Mesenchymal stem cell (in vitro differentiated cells and primary cell): ENCODE data around the gene NHLRC1.

ENCODE experiments used
- DNase-seq: peaks from one replicate; pipeline ENCODE4 v3.0.0-alpha.2; 2013
- H2AFZ ChIP-seq: one replicate; pipeline ENCODE4 v1.6.1; 2013; ENCODE audit warnings: low read depth, mild to moderate bottlenecking, control low read depth, inconsistent platforms, low read length, moderate library complexity
- H2AK5ac ChIP-seq: 2 replicates; pipeline ENCODE4 v1.6.1; 2013; ENCODE audit warnings: low read length, moderate library complexity, mild to moderate bottlenecking, inconsistent platforms; ENCODE audit not compliant: severe bottlenecking
- H2BK120ac ChIP-seq: one replicate; pipeline ENCODE4 v1.6.1; 2013; ENCODE audit warnings: low read depth, mild to moderate bottlenecking, inconsistent platforms, low read length, moderate library complexity
- H2BK12ac ChIP-seq, 2 experiments: one replicate each; pipeline ENCODE4 v1.6.1; 2013; ENCODE audit warnings: inconsistent platforms in 2 of 2, low read length in 2 of 2, mild to moderate bottlenecking in 2 of 2, moderate library complexity in 2 of 2, control low read depth in 1 of 2
- H2BK15ac ChIP-seq: one replicate; pipeline ENCODE4 v1.6.1; 2013; ENCODE audit warnings: mild to moderate bottlenecking, low read depth, inconsistent platforms; ENCODE audit not compliant: poor library complexity, severe bottlenecking
- H2BK5ac ChIP-seq: 2 replicates; pipeline ENCODE4 v1.6.1; 2013; ENCODE audit warnings: low read depth, mild to moderate bottlenecking, low read length, control low read depth, inconsistent platforms; ENCODE audit not compliant: poor library complexity, severe bottlenecking
- H3K14ac ChIP-seq, 2 experiments: one replicate each; pipeline ENCODE4 v1.6.1; 2013; ENCODE audit warnings: inconsistent platforms in 2 of 2, low read length in 2 of 2, control low read depth in 1 of 2, mild to moderate bottlenecking in 1 of 2, moderate library complexity in 1 of 2
- H3K18ac ChIP-seq, 2 experiments: one replicate each; pipeline ENCODE4 v1.6.1; 2013; ENCODE audit warnings: inconsistent platforms in 2 of 2, low read length in 2 of 2, control low read depth in 1 of 2, low read depth in 1 of 2, mild to moderate bottlenecking in 1 of 2
- H3K23ac ChIP-seq, 2 experiments: one replicate each; pipeline ENCODE4 v1.6.1; 2013; ENCODE audit warnings: inconsistent platforms in 2 of 2, low read length in 2 of 2, mild to moderate bottlenecking in 2 of 2, moderate library complexity in 2 of 2, control low read depth in 1 of 2
- H3K27ac ChIP-seq: 2 replicates; pipeline ENCODE4 v1.5.1; 2013; ENCODE audit warnings: mild to moderate bottlenecking, moderate library complexity, low read length, control low read depth, inconsistent platforms; ENCODE audit not compliant: poor library complexity, severe bottlenecking
- H3K27me3 ChIP-seq, 2 experiments: 2 replicates each; pipeline versions ENCODE4 v1.6.1 to v1.7.0; 2013; ENCODE audit warnings: low read length in 2 of 2, mild to moderate bottlenecking in 2 of 2, moderate library complexity in 2 of 2, control low read depth in 1 of 2, inconsistent platforms in 1 of 2; ENCODE audit not compliant: control insufficient read depth in 1 of 2, insufficient read depth in 1 of 2
- H3K36me3 ChIP-seq, 2 experiments: 2 replicates each; pipeline versions ENCODE4 v1.6.1 to v1.7.0; 2013; ENCODE audit warnings: low read length in 2 of 2, control low read depth in 1 of 2, inconsistent platforms in 1 of 2, low read depth in 1 of 2, mild to moderate bottlenecking in 1 of 2; ENCODE audit not compliant: insufficient read depth in 2 of 2, control insufficient read depth in 1 of 2
- H3K4ac ChIP-seq, 2 experiments: one replicate each; pipeline ENCODE4 v1.6.1; 2013; ENCODE audit warnings: inconsistent platforms in 2 of 2, low read length in 2 of 2, mild to moderate bottlenecking in 2 of 2, moderate library complexity in 2 of 2, control low read depth in 1 of 2, low read depth in 1 of 2
- H3K4me1 ChIP-seq: 2 replicates; pipeline ENCODE4 v1.6.1; 2013; ENCODE audit warnings: low read depth, low read length, control low read depth; ENCODE audit not compliant: control insufficient read depth, insufficient read depth
- H3K4me2 ChIP-seq: 2 replicates; pipeline ENCODE4 v1.6.1; 2013; ENCODE audit warnings: low read length, mild to moderate bottlenecking, inconsistent platforms; ENCODE audit not compliant: poor library complexity, severe bottlenecking
- H3K4me3 ChIP-seq, 2 experiments: 2 replicates each; pipeline versions ENCODE4 v1.5.1 to v1.7.0; 2013; ENCODE audit warnings: low read length in 2 of 2, mild to moderate bottlenecking in 2 of 2, control low read depth in 1 of 2, low read depth in 1 of 2; ENCODE audit not compliant: insufficient read depth in 1 of 2
- H3K79me1 ChIP-seq: replicated peaks from 2 replicates; pipeline ENCODE4 v1.6.1; 2013; ENCODE audit warnings: mild to moderate bottlenecking, control low read depth, low read length, inconsistent platforms; ENCODE audit not compliant: poor library complexity, severe bottlenecking
- H3K9ac ChIP-seq: 2 replicates; pipeline ENCODE4 v1.7.0; 2013; ENCODE audit warnings: mild to moderate bottlenecking, low read length, moderate library complexity
- H3K9me3 ChIP-seq: 2 replicates; pipeline ENCODE4 v1.7.0; 2013; ENCODE audit warnings: mild to moderate bottlenecking, low read length; ENCODE audit not compliant: control insufficient read depth
- H4K8ac ChIP-seq: one replicate; pipeline ENCODE4 v1.6.1; 2013; ENCODE audit warnings: inconsistent platforms, mild to moderate bottlenecking, low read length, moderate library complexity
- H4K91ac ChIP-seq: one replicate; pipeline ENCODE4 v1.6.1; 2013; ENCODE audit warnings: mild to moderate bottlenecking, low read length, inconsistent platforms
- WGBS: methylation state at CpG from one replicate; pipeline ENCODE4 v1.1.7; 2013; ENCODE audit warnings: mixed read lengths; 5-methylcytosine and 5-hydroxymethylcytosine counted together

NHLRC1 gene

DNA sequence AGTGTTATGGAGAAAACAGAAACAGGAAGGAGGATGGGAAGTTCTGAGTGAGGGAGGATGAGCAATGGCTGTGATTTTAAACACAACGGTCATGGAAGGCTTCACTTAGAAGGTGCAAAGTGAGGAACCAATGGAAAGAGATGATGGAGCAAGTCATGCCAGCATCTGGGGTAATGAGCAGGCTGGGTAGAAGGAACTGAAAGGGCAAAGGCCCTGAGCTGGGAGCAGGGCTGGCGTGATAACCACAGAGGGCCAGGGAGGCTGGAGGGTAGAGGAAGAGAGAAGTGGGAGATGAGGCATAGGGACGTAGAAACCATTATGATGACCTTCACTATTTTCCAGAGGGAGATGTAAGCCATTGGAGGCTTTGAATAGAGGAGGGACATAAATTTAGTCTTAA, 43.6 kb downstream of the NHLRC1 start:
- H2BK12ac ChIP-seq = no peak overlapping the region
- H4K8ac ChIP-seq = peak overlapping the region; percentile 4
- no peak overlapping the region for H3K23ac ChIP-seq
- no peaks in the 10 kb centered on the region for H3K27me3 ChIP-seq
- no peak overlapping the region for H3K4me3 ChIP-seq
- H3K36me3 ChIP-seq = no peaks in the 10 kb centered on the region
- no peaks in the 10 kb centered on the region for H3K4me1 ChIP-seq
- no peak overlapping the region for H3K18ac ChIP-seq
- no peak overlapping the region for H2BK15ac ChIP-seq
- no peak overlapping the region for H2AK5ac ChIP-seq
- no peaks in the 10 kb centered on the region for H3K9me3 ChIP-seq
- no peak overlapping the region for H2AFZ ChIP-seq
- no peak overlapping the region for H3K4me2 ChIP-seq
- H4K91ac ChIP-seq = no peak overlapping the region
- no peak overlapping the region for H2BK5ac ChIP-seq
- no peak overlapping the region for H2BK120ac ChIP-seq
- H3K4ac ChIP-seq = no peak overlapping the region
- no peaks in the 10 kb centered on the region for H3K79me1 ChIP-seq
- DNase-seq = no peak
- no peak overlapping the region for H3K9ac ChIP-seq
- H3K14ac ChIP-seq = peak overlapping the region in 1 of 2 experiments; percentile 70
- H3K27ac ChIP-seq = no peak overlapping the region
- WGBS = 86% methylated on average over 3 of the region's 3 CpGs

DNA sequence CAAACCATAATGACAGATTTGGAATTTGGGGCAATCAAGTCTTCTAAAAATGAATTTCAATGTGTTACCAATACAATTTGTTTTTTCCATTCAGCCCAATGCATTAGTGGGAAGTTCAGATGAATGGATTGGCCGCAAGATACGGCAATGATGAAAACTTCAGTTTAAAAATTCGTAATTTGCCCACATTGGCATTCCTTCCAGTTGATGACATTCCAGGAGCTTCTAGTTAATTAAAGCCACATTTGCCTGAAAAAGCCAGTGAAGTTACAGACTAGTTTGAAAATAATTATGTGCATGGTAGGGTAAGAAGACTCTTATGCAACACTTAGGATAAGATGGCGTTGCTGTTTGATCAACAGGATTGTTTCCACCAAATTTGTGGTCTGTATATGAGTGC, 46.2 kb downstream of the NHLRC1 start:
- Histone ChIP-seq H3K4me3 (no peak overlapping the region), H2BK12ac (no peak overlapping the region), H3K14ac (no peak overlapping the region), H3K27me3 (no peaks in the 10 kb centered on the region), H2AFZ (no peak overlapping the region), H3K79me1 (no peaks in the 10 kb centered on the region), H3K4me2 (no peak overlapping the region), H3K4me1 (no peaks in the 10 kb centered on the region), H2BK120ac (no peak overlapping the region), H3K23ac (no peak overlapping the region), H3K4ac (no peak overlapping the region), H4K8ac (no peak overlapping the region), H3K18ac (no peak overlapping the region), H3K27ac (no peak overlapping the region), H3K9me3 (no peaks in the 10 kb centered on the region), H2BK15ac (no peak overlapping the region), H2AK5ac (no peak overlapping the region), H3K9ac (no peak overlapping the region), H4K91ac (no peak overlapping the region), H2BK5ac (no peak overlapping the region), H3K36me3 (no peaks in the 10 kb centered on the region)
- WGBS = 94% methylated on average over 4 of the region's 4 CpGs
- DNase-seq = no peak

DNA sequence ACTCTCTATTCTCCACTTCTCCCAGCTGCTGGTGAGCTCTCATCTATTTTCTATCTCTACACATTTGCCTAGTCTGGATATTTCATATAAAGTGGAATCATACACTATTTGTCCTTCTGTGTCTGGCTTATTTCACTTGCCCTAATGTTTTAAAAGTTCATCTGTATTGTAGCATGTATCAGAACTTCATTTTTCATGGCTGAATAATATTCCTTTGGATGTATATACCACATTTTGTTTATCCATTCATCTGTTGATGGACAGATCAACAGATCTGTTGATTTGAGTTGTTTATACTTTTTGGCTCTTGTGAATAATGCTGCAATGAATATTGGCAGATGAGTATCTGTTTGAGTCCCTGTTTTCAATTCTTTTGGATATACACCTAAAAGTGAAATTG, 49.6 kb downstream of the NHLRC1 start:
- no peak overlapping the region for H4K91ac ChIP-seq
- H2BK120ac ChIP-seq = no peak overlapping the region
- no peak overlapping the region for H2BK15ac ChIP-seq
- H3K4me3 ChIP-seq = no peak overlapping the region
- H3K23ac ChIP-seq = no peak overlapping the region
- no peaks in the 10 kb centered on the region for H3K79me1 ChIP-seq
- no peak overlapping the region for H3K27ac ChIP-seq
- H4K8ac ChIP-seq = no peak overlapping the region
- H3K4me2 ChIP-seq = no peak overlapping the region
- no peak overlapping the region for H3K9ac ChIP-seq
- DNase-seq = no peak
- H3K4ac ChIP-seq = no peak overlapping the region
- no peak overlapping the region for H3K18ac ChIP-seq
- H2BK5ac ChIP-seq = no peak overlapping the region
- H3K4me1 ChIP-seq = no peaks in the 10 kb centered on the region
- no peaks in the 10 kb centered on the region for H3K9me3 ChIP-seq
- H3K27me3 ChIP-seq = peaks cover 0 to 4% of the 10 kb centered on the region in 2 experiments
- H2AK5ac ChIP-seq = no peak overlapping the region
- H2AFZ ChIP-seq = no peak overlapping the region
- no peaks in the 10 kb centered on the region for H3K36me3 ChIP-seq
- no peak overlapping the region for H3K14ac ChIP-seq
- no peak overlapping the region for H2BK12ac ChIP-seq

DNA sequence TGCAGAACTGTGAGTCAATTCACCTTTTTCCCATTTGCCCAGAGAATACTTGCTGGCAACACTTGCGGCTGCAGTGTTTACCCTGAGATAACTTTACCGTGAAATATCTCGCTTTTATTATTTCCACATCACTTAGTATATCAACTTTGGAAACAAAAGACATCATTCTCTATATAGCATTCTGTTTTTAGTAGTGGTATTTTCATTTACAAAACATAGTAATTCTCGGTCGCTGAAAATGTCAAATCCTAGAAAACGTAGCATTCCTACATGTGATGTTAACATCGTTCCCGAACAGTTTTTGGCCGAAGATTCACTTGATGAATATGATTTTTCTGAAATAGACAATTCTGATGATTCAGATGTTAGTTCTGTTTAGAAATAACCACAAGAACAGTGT, 52.0 kb downstream of the NHLRC1 start:
- Histone ChIP-seq H3K4me1 (no peaks in the 10 kb centered on the region), H2BK12ac (no peak overlapping the region), H2BK120ac (no peak overlapping the region), H3K36me3 (no peaks in the 10 kb centered on the region), H3K4ac (no peak overlapping the region), H3K23ac (no peak overlapping the region), H4K8ac (no peak overlapping the region), H2AK5ac (no peak overlapping the region), H3K27ac (no peak overlapping the region), H3K4me3 (no peak overlapping the region), H3K9me3 (no peaks in the 10 kb centered on the region), H2BK5ac (no peak overlapping the region), H3K4me2 (no peak overlapping the region), H3K18ac (no peak overlapping the region), H2AFZ (no peak overlapping the region), H2BK15ac (no peak overlapping the region), H3K9ac (no peak overlapping the region), H4K91ac (no peak overlapping the region), H3K79me1 (no peaks in the 10 kb centered on the region), H3K27me3 (peaks cover 0 to 4% of the 10 kb centered on the region in 2 experiments), H3K14ac (no peak overlapping the region)
- no peak for DNase-seq
- over 99% methylated on average over 8 of the region's 9 CpGs for WGBS
